Body of pancreas (tissue), 4 donors: ENCODE results near the gene THSD4. TPM values are rescaled to one million over a fixed set of nuclear protein-coding genes. Genes with fewer than 3 reads are reported as not detected.
"Not testable (repeated sequence)": the region's sequence is repeated elsewhere in the genome, so short reads cannot be mapped to it uniquely, and the experiment has no call there.

ENCODE experiments used
- ATAC-seq: fragments of 150-250 bp; one replicate; pipeline ENCODE4 v1.9.1; 2016
- DNase-seq, 4 donors: peaks; one replicate each; pipeline ENCODE4 v3.0.0-alpha.2; 2019
- H3K27ac ChIP-seq, 4 donors: fragments of 200-600 bp; sonication (generic); 1 replicate in 3 of 4; 2 replicates in 1 of 4; pipeline versions ENCODE4 v1.5.1 to v1.6.1; 2016 to 2019; ENCODE audit warnings: mild to moderate bottlenecking in 1 of 4, mixed read lengths in 1 of 4, moderate library complexity in 1 of 4
- H3K27me3 ChIP-seq, 2 donors: fragments of 200-600 bp; sonication (generic); one replicate each; pipeline ENCODE4 v1.6.0; 2016; ENCODE audit warnings: mild to moderate bottlenecking in 1 of 2
- H3K36me3 ChIP-seq, 2 donors: fragments of 200-600 bp; sonication (generic); replicated peaks in 1 of 2; 2 replicates each; pipeline ENCODE4 v1.5.1; 2016; ENCODE audit warnings: low read depth in 2 of 2; ENCODE audit not compliant: insufficient read depth in 1 of 2
- H3K4me1 ChIP-seq: fragments of 200-600 bp; sonication (generic); one replicate; pipeline ENCODE4 v1.6.0; 2016
- H3K4me3 ChIP-seq, 2 donors: fragments of 200-600 bp; sonication (generic); 1 replicate in 1 of 2; 2 replicates in 1 of 2; pipeline ENCODE4 v1.5.1; 2016 to 2019
- H3K9me3 ChIP-seq, 3 donors: fragments of 200-600 bp; sonication (generic); 1 replicate in 2 of 3; 2 replicates in 1 of 3; pipeline ENCODE4 v1.5.1; 2016
- CTCF ChIP-seq, 7 experiments: fragments of 450-650 bp in 4 of 7; fragments of 200-600 bp in 3 of 7; sonication (generic) in 3 of 7; IDR thresholded peaks; one replicate each; pipeline ENCODE4 v1.5.1; 2016 to 2019; ENCODE audit warnings: antibody characterized with exemption in 7 of 7
- POLR2A ChIP-seq, 3 donors: fragments of 450-650 bp; IDR thresholded peaks; one replicate each; pipeline ENCODE4 v1.6.1; 2016; ENCODE audit warnings: antibody characterized with exemption in 3 of 3, mild to moderate bottlenecking in 2 of 3
- WGBS, 2 donors: methylation state at CpG; one replicate each; pipeline ENCODE4 v1.1.5; 2017; 5-methylcytosine and 5-hydroxymethylcytosine counted together
- intact Hi-C: fragments of 100-400 bp; cut with DNase I; formaldehyde crosslinking; loops from one replicate; pipeline ENCODE4 v1.15.1; 2023
- total RNA-seq, 2 donors: library from RNA; depleted of rRNA; stranded (reverse); fragments of >200 nt; gene quantifications; one replicate each; pipeline ENCODE4 v1.1.0, GENCODE V29; 2016

Gene THSD4
- total RNA-seq, 2 donors from 2014 or later: 12.9 to 16.1 TPM

- TF ChIP-seq CTCF (IDR thresholded peaks at IDR 0.05): no peak
- TF ChIP-seq POLR2A (IDR thresholded peaks at IDR 0.05): no peak
- no peaks in the 10 kb centered on the region for H3K36me3 ChIP-seq
- H3K27ac ChIP-seq: no peak overlapping the region
- H3K4me3 ChIP-seq: no peak overlapping the region
- no peaks in the 10 kb centered on the region for H3K4me1 ChIP-seq
- intact Hi-C loops: loop anchor here (10.0 kb wide), 1 partner anchor 320 kb away; the partner anchor contains the start of gene THSD4
- DNase-seq (no peak), ATAC-seq (no peak)
- H3K27me3 ChIP-seq: no peaks in the 10 kb centered on the region
- 82 to 92% methylated on average over 2 of the region's 2 CpGs for WGBS, 2 donors
- H3K9me3 ChIP-seq: no peaks in the 10 kb centered on the region
Observed at GRCh38 chr15:71434774-71435173, 319.5 kb downstream of the THSD4 start.

DNA sequence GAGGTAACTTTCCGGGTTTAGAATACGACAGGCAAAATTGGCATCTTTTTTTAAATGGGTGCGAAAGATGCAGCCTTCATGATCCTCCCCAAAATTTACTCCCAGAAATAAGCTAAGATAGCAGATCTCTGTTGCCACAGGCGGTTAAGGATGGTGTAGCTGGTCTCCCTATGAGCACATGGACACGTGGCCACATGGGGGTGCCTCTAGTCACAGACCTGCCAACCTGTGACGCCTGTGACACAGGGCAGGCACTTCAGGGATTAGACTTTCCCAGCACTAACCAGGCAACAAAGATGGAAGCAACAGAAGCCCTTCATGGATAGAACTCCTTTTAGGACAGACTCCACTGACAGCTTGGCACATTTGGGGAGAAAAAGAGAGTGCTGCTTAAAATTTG is 320.3 kb downstream of the THSD4 start:
- 64 to 67% methylated on average over 6 of the region's 6 CpGs for WGBS, 2 donors
- DNase-seq (no peak), ATAC-seq (no peak)
- no peak overlapping the region for H3K4me3 ChIP-seq
- TF ChIP-seq CTCF (IDR thresholded peaks at IDR 0.05): no peak
- TF ChIP-seq POLR2A (IDR thresholded peaks at IDR 0.05): no peak
- H3K4me1 ChIP-seq: no peaks in the 10 kb centered on the region
- intact Hi-C loops: loop anchor here (10.0 kb wide), 1 partner anchor 321 kb away; the partner anchor contains the start of gene THSD4
- no peak overlapping the region for H3K27ac ChIP-seq
- H3K27me3 ChIP-seq: no peaks in the 10 kb centered on the region
- no peaks in the 10 kb centered on the region for H3K9me3 ChIP-seq
- no peaks in the 10 kb centered on the region for H3K36me3 ChIP-seq

- no peak for ATAC-seq
- Histone ChIP-seq H3K4me1 (no peaks in the 10 kb centered on the region), H3K9me3 (no peaks in the 10 kb centered on the region), H3K36me3 (no peaks in the 10 kb centered on the region), H3K27me3 (no peaks in the 10 kb centered on the region), H3K4me3 (no peak overlapping the region), H3K27ac (no peak overlapping the region)
- TF ChIP-seq CTCF (IDR thresholded peaks at IDR 0.05): no peak
- no peak for TF ChIP-seq POLR2A (IDR thresholded peaks at IDR 0.05)
- DNase-seq: no peak
- intact Hi-C loops: loop anchor here (10.0 kb wide), 1 partner anchor 322 kb away; the partner anchor contains the start of gene THSD4
- 88 to 93% methylated on average over 3 of the region's 3 CpGs for WGBS, 2 donors
Observed at GRCh38 chr15:71436854-71437253, 321.6 kb downstream of the THSD4 start.

DNA sequence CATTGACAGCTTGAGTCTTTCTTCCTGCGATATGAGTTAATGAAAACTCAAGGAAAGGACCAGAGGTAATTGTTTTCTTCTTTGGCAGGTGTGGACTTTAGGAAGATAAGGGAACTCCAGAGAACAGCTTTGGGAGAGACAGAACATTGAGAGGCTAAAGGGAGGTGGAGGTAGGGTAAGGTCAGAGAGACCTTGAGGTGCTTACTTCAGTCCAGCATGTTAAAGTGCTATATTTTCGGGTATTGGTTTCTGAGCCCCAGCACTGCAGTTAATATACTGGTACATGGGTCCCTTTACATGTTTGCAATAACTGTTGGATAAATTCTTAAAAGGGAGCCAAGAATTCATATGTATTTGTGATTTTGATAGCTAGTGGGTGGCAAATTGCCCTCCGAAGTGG is 322.1 kb downstream of the THSD4 start:
- TF ChIP-seq CTCF (IDR thresholded peaks at IDR 0.05): no peak
- TF ChIP-seq POLR2A (IDR thresholded peaks at IDR 0.05): no peak
- Histone ChIP-seq H3K27me3 (no peaks in the 10 kb centered on the region), H3K27ac (no peak overlapping the region), H3K4me1 (no peaks in the 10 kb centered on the region), H3K9me3 (no peaks in the 10 kb centered on the region), H3K36me3 (no peaks in the 10 kb centered on the region), H3K4me3 (no peak overlapping the region)
- intact Hi-C loops: loop anchor here (10.0 kb wide), 1 partner anchor 323 kb away; the partner anchor contains the start of gene THSD4
- no peak for DNase-seq
- WGBS, 2 donors: 49 to 56% methylated on average over 3 of the region's 3 CpGs
- ATAC-seq: no peak

- H3K9me3 ChIP-seq: no peaks in the 10 kb centered on the region
- ATAC-seq (no peak), DNase-seq (no peak)
- no peaks in the 10 kb centered on the region for H3K27me3 ChIP-seq
- H3K36me3 ChIP-seq: no peaks in the 10 kb centered on the region
- TF ChIP-seq CTCF (IDR thresholded peaks at IDR 0.05) (no peak), POLR2A (IDR thresholded peaks at IDR 0.05) (no peak)
- no peak overlapping the region for H3K27ac ChIP-seq
- no peak overlapping the region for H3K4me3 ChIP-seq
- H3K4me1 ChIP-seq: no peaks in the 10 kb centered on the region
- intact Hi-C loops: loop anchor here (10.0 kb wide), 1 partner anchor 323 kb away; the partner anchor contains the start of gene THSD4
- WGBS, 2 donors: 78 to 86% methylated on average over 4 of the region's 4 CpGs
Observed at GRCh38 chr15:71437919-71438318, 322.6 kb downstream of the THSD4 start.

DNA sequence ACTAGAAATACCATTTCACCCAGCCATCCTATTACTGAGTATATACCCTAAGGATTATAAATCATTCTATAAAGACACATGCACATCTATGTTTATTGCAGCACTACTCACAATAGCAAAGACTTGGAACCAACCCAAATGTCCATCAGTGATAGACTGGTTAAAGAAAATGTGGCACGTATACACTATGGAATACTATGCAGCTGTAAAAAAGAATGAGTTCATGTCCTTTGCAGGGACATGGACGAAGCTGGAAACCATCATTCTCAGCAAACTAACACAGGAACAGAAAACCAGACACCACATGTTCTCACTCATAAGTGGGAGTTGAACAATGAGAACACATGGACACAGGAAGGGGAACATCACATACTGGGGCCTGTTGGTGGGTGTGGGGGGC is 324.2 kb downstream of the THSD4 start:
- not testable (repeated sequence) for ATAC-seq, H3K36me3 ChIP-seq, H3K4me1 ChIP-seq, H3K9me3 ChIP-seq, H3K27me3 ChIP-seq, H3K4me3 ChIP-seq, DNase-seq, H3K27ac ChIP-seq
- intact Hi-C loops: loop anchor here (10.0 kb wide), 1 partner anchor 325 kb away; the partner anchor contains the start of gene THSD4
- WGBS, 2 donors: 68 to 71% methylated on average over 2 of the region's 2 CpGs
